Cardiac fibroblast (primary cell): ENCODE data around the gene PEDS1.

ENCODE experiments used
- DNase-seq, 2 donors: peaks; one replicate each; pipeline versions ENCODE4 v3.0.0 to v3.0.0-alpha.2; 2010; ENCODE audit warnings: low read depth in 2 of 2
- H3K4me3 ChIP-seq, 2 donors: replicated peaks in 1 of 2; 1 replicate in 1 of 2; 2 replicates in 1 of 2; pipeline ENCODE4 v1.5.1; 2011; ENCODE audit warnings: low read depth in 2 of 2, low read length in 2 of 2, mild to moderate bottlenecking in 2 of 2, moderate library complexity in 1 of 2
- CTCF ChIP-seq: IDR thresholded peaks from one replicate; pipeline ENCODE4 v1.5.1; 2011; ENCODE audit warnings: low read depth, mild to moderate bottlenecking, low read length, inconsistent platforms

Gene PEDS1

GRCh38 chr20:50124496-50124895 is 29.0 kb downstream of the PEDS1 start:
- no peak for TF ChIP-seq CTCF
- no peak overlapping the region for H3K4me3 ChIP-seq
- no peak for DNase-seq

- DNase-seq, result no peak
- no peak overlapping the region for H3K4me3 ChIP-seq
- TF ChIP-seq CTCF, result no peak
Observed at GRCh38 chr20:50123418-50123817, 30.1 kb downstream of the PEDS1 start.

- H3K4me3 ChIP-seq, result no peak overlapping the region
- TF ChIP-seq CTCF, result no peak
- DNase-seq, result no peak
Observed at GRCh38 chr20:50122763-50123162, 30.8 kb downstream of the PEDS1 start.

- TF ChIP-seq CTCF, result no peak
- peak in 1 of 2 donors; percentile 61 for DNase-seq
- H3K4me3 ChIP-seq, result no peak overlapping the region
Observed at GRCh38 chr20:50121858-50122271, 31.7 kb downstream of the PEDS1 start.

GRCh38 chr20:50120935-50121693 is 32.4 kb downstream of the PEDS1 start:
- no peak overlapping the region for H3K4me3 ChIP-seq
- TF ChIP-seq CTCF, result peak; percentile 84
- DNase-seq, result peak; percentile 68 to 80

GRCh38 chr20:50118203-50118602 is 35.3 kb downstream of the PEDS1 start:
- DNase-seq, result no peak
- TF ChIP-seq CTCF, result no peak
- no peak overlapping the region for H3K4me3 ChIP-seq
